AG09319 (cell line): ENCODE results near the gene BOLA3.
"Not testable (repeated sequence)": the region's sequence is repeated elsewhere in the genome, so short reads cannot be mapped to it uniquely, and the experiment has no call there.

Experiments used
- DNase-seq: peaks from one replicate; pipeline ENCODE4 v3.0.0-alpha.2; 2010; ENCODE audit warnings: low read depth; ENCODE audit errors: extremely low read depth
- CTCF ChIP-seq: IDR thresholded peaks from 2 replicates; pipeline ENCODE4 v1.5.1; 2011; ENCODE audit warnings: low read depth, mild to moderate bottlenecking, inconsistent platforms, low read length, moderate library complexity

Gene BOLA3

GRCh38 chr2:74130211-74130995 lies 17.3 kb downstream of the BOLA3 start:
- no peak for DNase-seq
- TF ChIP-seq CTCF, result no peak

GRCh38 chr2:74128206-74128605 lies 19.5 kb downstream of the BOLA3 start:
- no peak for DNase-seq
- no peak for TF ChIP-seq CTCF

- DNase-seq, result not testable (repeated sequence)
Observed at GRCh38 chr2:74123955-74124354, 23.8 kb downstream of the BOLA3 start.

- DNase-seq, result not testable (repeated sequence)
Observed at GRCh38 chr2:74121846-74122245, 25.9 kb downstream of the BOLA3 start.

- peak; percentile 62 for TF ChIP-seq CTCF
- peak; percentile 58 for DNase-seq
Observed at GRCh38 chr2:74119912-74120825, 27.5 kb downstream of the BOLA3 start.

- no peak for DNase-seq
- peak; percentile 20; the same call in 1 of the 2 replicates for TF ChIP-seq CTCF
Observed at GRCh38 chr2:74119339-74119738, 28.4 kb downstream of the BOLA3 start.

- no peak for TF ChIP-seq CTCF
- DNase-seq, result no peak
Observed at GRCh38 chr2:74111380-74111779, 36.3 kb downstream of the BOLA3 start.

- no peak for TF ChIP-seq CTCF
- DNase-seq, result no peak
Observed at GRCh38 chr2:74110537-74110936, 37.2 kb downstream of the BOLA3 start.
